GM23338 (cell line): ENCODE results near the gene MARCHF10.

Source experiments
- CTCF ChIP-seq, 2 experiments: fragments of 200-600 bp in 1 of 2; sonication (generic) in 1 of 2; conservative IDR thresholded peaks; 2 replicates each; pipeline versions ENCODE4 v1.5.1 to v1.6.1; 2016 to 2017; ENCODE audit warnings: antibody characterized with exemption in 2 of 2, low read depth in 2 of 2, mild to moderate bottlenecking in 2 of 2, moderate library complexity in 1 of 2
- ETS1 ChIP-seq: IDR thresholded peaks from 2 replicates; pipeline ENCODE4 v1.6.1; 2016; ENCODE audit warnings: antibody characterized with exemption
- EZH2 ChIP-seq: fragments of 200-600 bp; sonication (generic); IDR thresholded peaks from one replicate; pipeline ENCODE4 v1.8.0; 2017; ENCODE audit warnings: antibody characterized with exemption, mild to moderate bottlenecking, low read depth; ENCODE audit not compliant: unreplicated experiment
- JUNB ChIP-seq: IDR thresholded peaks from one replicate; pipeline ENCODE4 v1.6.1; 2016; ENCODE audit warnings: antibody characterized with exemption; ENCODE audit not compliant: unreplicated experiment

GRCh38 chr17:62738281-62738680, 69.8 kb downstream of the MARCHF10 start:
- TF ChIP-seq ETS1 (no peak), CTCF (conservative IDR thresholded peaks at IDR 0.05; ENCODE audit: low read depth in 2 of 2) (no peak), JUNB (no peak), EZH2 (no peak)
